KMS-11 (cell line): ENCODE measurements around the gene TTYH2.

Experiments
- H2AFZ ChIP-seq: fragments of 200-600 bp; sonication (generic); 2 replicates; pipeline ENCODE4 v1.6.1; 2016; ENCODE audit warnings: antibody characterized with exemption, mixed run types, low read depth
- H3K27ac ChIP-seq: fragments of 200-600 bp; sonication (generic); 2 replicates; pipeline ENCODE4 v1.6.1; 2016; ENCODE audit warnings: mild to moderate bottlenecking, mixed run types
- H3K27me3 ChIP-seq: fragments of 200-600 bp; sonication (generic); 2 replicates; pipeline ENCODE4 v1.6.1; 2017; ENCODE audit warnings: mild to moderate bottlenecking, low read depth, mixed run types, moderate library complexity; ENCODE audit not compliant: insufficient read depth
- H3K36me3 ChIP-seq: fragments of 200-600 bp; sonication (generic); 2 replicates; pipeline ENCODE4 v1.6.1; 2017; ENCODE audit warnings: mild to moderate bottlenecking, mixed run types; ENCODE audit not compliant: insufficient read depth
- H3K4me1 ChIP-seq: fragments of 200-600 bp; sonication (generic); 2 replicates; pipeline ENCODE4 v1.6.1; 2016; ENCODE audit warnings: mild to moderate bottlenecking, low read depth, mixed run types; ENCODE audit not compliant: poor library complexity, severe bottlenecking
- H3K4me2 ChIP-seq: fragments of 200-600 bp; sonication (generic); 2 replicates; pipeline ENCODE4 v1.7.0; 2016; ENCODE audit warnings: mild to moderate bottlenecking, mixed run types
- H3K4me3 ChIP-seq: fragments of 200-600 bp; sonication (generic); IDR thresholded peaks from 2 replicates; pipeline ENCODE4 v1.6.1; 2017; ENCODE audit warnings: low read depth, low read length, mixed read lengths; ENCODE audit not compliant: insufficient read depth
- H3K79me2 ChIP-seq: fragments of 200-600 bp; sonication (generic); 2 replicates; pipeline ENCODE4 v1.6.1; 2016; ENCODE audit warnings: low read depth, mixed run types; ENCODE audit not compliant: insufficient read depth
- H3K9ac ChIP-seq: fragments of 200-600 bp; sonication (generic); 2 replicates; pipeline ENCODE4 v1.6.1; 2016; ENCODE audit warnings: mild to moderate bottlenecking, mixed run types
- H4K20me1 ChIP-seq: fragments of 200-600 bp; sonication (generic); 2 replicates; pipeline ENCODE4 v1.6.1; 2016; ENCODE audit warnings: mild to moderate bottlenecking, mixed run types; ENCODE audit not compliant: insufficient read depth
- CTCF ChIP-seq: fragments of 200-600 bp; sonication (generic); conservative IDR thresholded peaks from 2 replicates; pipeline ENCODE4 v1.6.1; 2017; ENCODE audit warnings: low read depth, mild to moderate bottlenecking, antibody characterized with exemption, low read length, moderate library complexity, mixed read lengths

Gene TTYH2

GRCh38 chr17:74197801-74198200 lies 15.6 kb upstream of the TTYH2 start:
- H3K4me1 ChIP-seq, result no peaks in the 10 kb centered on the region
- no peak overlapping the region for H3K4me3 ChIP-seq
- H3K27me3 ChIP-seq, result peaks cover 99% of the 10 kb centered on the region
- H3K9ac ChIP-seq, result no peak overlapping the region
- no peaks in the 10 kb centered on the region for H3K79me2 ChIP-seq
- H2AFZ ChIP-seq, result no peak overlapping the region
- TF ChIP-seq CTCF, result no peak
- H3K4me2 ChIP-seq, result no peak overlapping the region
- no peaks in the 10 kb centered on the region for H3K36me3 ChIP-seq
- no peaks in the 10 kb centered on the region for H4K20me1 ChIP-seq
- no peak overlapping the region for H3K27ac ChIP-seq

GRCh38 chr17:74198694-74199093 lies 14.7 kb upstream of the TTYH2 start:
- Histone ChIP-seq H3K4me2 (no peak overlapping the region), H3K27me3 (peaks cover 93% of the 10 kb centered on the region), H3K27ac (no peak overlapping the region)

GRCh38 chr17:74199306-74200092 lies 13.9 kb upstream of the TTYH2 start:
- Histone ChIP-seq H3K4me2 (peak overlapping the region; percentile 19; the same call in 1 of the 2 replicates), H3K4me1 (peaks cover 2% of the 10 kb centered on the region), H3K79me2 (peaks cover 11% of the 10 kb centered on the region), H3K36me3 (peaks cover 4% of the 10 kb centered on the region; the same call in 1 of the 2 replicates), H3K27me3 (peaks cover 86% of the 10 kb centered on the region), H4K20me1 (no peaks in the 10 kb centered on the region), H3K4me3 (no peak overlapping the region), H3K9ac (no peak overlapping the region), H2AFZ (peak overlapping the region; percentile 25; the same call in 1 of the 2 replicates), H3K27ac (no peak overlapping the region)
- peak; percentile 91 for TF ChIP-seq CTCF

More at GRCh38 chr17:74198694-74199093, 14.7 kb upstream of the TTYH2 start:
- Histone ChIP-seq H4K20me1 (no peaks in the 10 kb centered on the region), H3K36me3 (no peaks in the 10 kb centered on the region), H3K4me3 (no peak overlapping the region), H3K4me1 (no peaks in the 10 kb centered on the region), H2AFZ (no peak overlapping the region), H3K9ac (no peak overlapping the region), H3K79me2 (peaks cover 3% of the 10 kb centered on the region)
- TF ChIP-seq CTCF, result no peak

GRCh38 chr17:74200112-74200511 lies 13.3 kb upstream of the TTYH2 start:
- Histone ChIP-seq H4K20me1 (no peaks in the 10 kb centered on the region), H3K4me2 (no peak overlapping the region), H3K4me3 (no peak overlapping the region), H3K27ac (no peak overlapping the region), H3K27me3 (peaks cover 80% of the 10 kb centered on the region), H3K36me3 (peaks cover 10% of the 10 kb centered on the region; the same call in 1 of the 2 replicates), H3K79me2 (peaks cover 17% of the 10 kb centered on the region), H2AFZ (no peak overlapping the region), H3K4me1 (peaks cover 8% of the 10 kb centered on the region), H3K9ac (no peak overlapping the region)
- TF ChIP-seq CTCF, result no peak
